SK-N-SH treated with all-trans-retinoic acid at 6 μM for 48 hours (cell line): ENCODE data around the gene TBC1D4.

Experiments used
- ESRRG ChIP-seq: fragments of 250-450 bp; sonication (Bioruptor Pico); IDR thresholded peaks from 2 replicates; pipeline ENCODE4 v1.6.1; 2021; ENCODE audit warnings: mild to moderate bottlenecking
- GLIS3 ChIP-seq: fragments of 250-450 bp; sonication (Bioruptor Pico); IDR thresholded peaks from 2 replicates; pipeline ENCODE4 v1.5.0; 2020; ENCODE audit warnings: mild to moderate bottlenecking, moderate library complexity
- ISL1 ChIP-seq: fragments of 250-450 bp; sonication (Bioruptor Pico); IDR thresholded peaks from 2 replicates; pipeline ENCODE4 v2.1.2; 2022; ENCODE audit warnings: mild to moderate bottlenecking, moderate library complexity
- PPARA ChIP-seq: fragments of 250-450 bp; sonication (Bioruptor Pico); IDR thresholded peaks from 2 replicates; pipeline ENCODE4 v1.5.0; 2020; ENCODE audit warnings: mild to moderate bottlenecking, borderline replicate concordance
- TCF4 ChIP-seq: fragments of 250-450 bp; sonication (Bioruptor Pico); IDR thresholded peaks from 2 replicates; pipeline ENCODE4 v1.8.0; 2021; ENCODE audit warnings: mild to moderate bottlenecking, moderate library complexity, borderline replicate concordance
- ZNF565 ChIP-seq: fragments of 450-650 bp; formaldehyde crosslinking; conservative IDR thresholded peaks from 2 replicates; pipeline ENCODE4 v1.5.0; 2020; ENCODE audit warnings: low read depth, mild to moderate bottlenecking, moderate library complexity
- ZNF70 ChIP-seq: fragments of 450-650 bp; formaldehyde crosslinking; IDR thresholded peaks from 2 replicates; pipeline ENCODE4 v1.5.0; 2020; ENCODE audit warnings: mild to moderate bottlenecking, moderate library complexity
- ZNF8 ChIP-seq: fragments of 450-650 bp; formaldehyde crosslinking; IDR thresholded peaks from 2 replicates; pipeline ENCODE4 v1.5.0; 2020; ENCODE audit warnings: mild to moderate bottlenecking, moderate library complexity
- TF ChIP-seq, protein P1 (sequence below): fragments of 250-450 bp; sonication (Bioruptor Pico); IDR thresholded peaks from 2 replicates; pipeline ENCODE4 v1.8.0; 2020; ENCODE audit warnings: mild to moderate bottlenecking, moderate library complexity, borderline replicate concordance

DNA sequence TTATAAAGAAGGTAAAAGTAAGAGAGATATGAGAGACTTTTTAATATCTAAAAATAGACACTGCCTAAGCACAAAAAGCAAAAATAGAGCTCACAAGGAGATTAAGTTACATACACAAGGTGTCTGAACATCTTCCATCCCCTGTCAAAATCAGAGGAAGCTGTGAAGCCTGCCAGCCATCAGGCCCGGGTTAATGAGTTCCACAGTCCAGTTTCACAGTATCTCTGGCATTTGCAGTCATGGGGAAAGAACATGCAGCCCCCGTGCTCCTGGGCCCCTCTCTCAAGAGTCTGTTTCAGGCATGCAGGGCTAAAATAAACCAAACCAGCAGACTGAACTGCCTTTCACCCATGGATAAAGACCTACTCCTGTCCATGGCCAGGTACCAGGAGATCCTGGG lies 79.2 kb downstream of the TBC1D4 start:
- TF ChIP-seq, protein P1, sequence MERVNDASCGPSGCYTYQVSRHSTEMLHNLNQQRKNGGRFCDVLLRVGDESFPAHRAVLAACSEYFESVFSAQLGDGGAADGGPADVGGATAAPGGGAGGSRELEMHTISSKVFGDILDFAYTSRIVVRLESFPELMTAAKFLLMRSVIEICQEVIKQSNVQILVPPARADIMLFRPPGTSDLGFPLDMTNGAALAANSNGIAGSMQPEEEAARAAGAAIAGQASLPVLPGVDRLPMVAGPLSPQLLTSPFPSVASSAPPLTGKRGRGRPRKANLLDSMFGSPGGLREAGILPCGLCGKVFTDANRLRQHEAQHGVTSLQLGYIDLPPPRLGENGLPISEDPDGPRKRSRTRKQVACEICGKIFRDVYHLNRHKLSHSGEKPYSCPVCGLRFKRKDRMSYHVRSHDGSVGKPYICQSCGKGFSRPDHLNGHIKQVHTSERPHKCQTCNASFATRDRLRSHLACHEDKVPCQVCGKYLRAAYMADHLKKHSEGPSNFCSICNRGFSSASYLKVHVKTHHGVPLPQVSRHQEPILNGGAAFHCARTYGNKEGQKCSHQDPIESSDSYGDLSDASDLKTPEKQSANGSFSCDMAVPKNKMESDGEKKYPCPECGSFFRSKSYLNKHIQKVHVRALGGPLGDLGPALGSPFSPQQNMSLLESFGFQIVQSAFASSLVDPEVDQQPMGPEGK (CRISPR knock-in tag): no peak
- TF ChIP-seq ESRRG (CRISPR knock-in tag): no peak
- no peak for TF ChIP-seq PPARA
- TF ChIP-seq ZNF565: no peak
- TF ChIP-seq ZNF70: no peak
- no peak for TF ChIP-seq ISL1 (CRISPR knock-in tag)
- TF ChIP-seq TCF4 (CRISPR knock-in tag): no peak
- no peak for TF ChIP-seq ZNF8 (CRISPR knock-in tag)
- TF ChIP-seq GLIS3 (CRISPR knock-in tag): no peak
